GM20431 (cell line): Measurements from ENCODE around the gene CREB3L2.
"Not testable (repeated sequence)": the region's sequence is repeated elsewhere in the genome, so short reads cannot be mapped to it uniquely, and the experiment has no call there.

Source experiments
- in situ Hi-C: fragments of 300-500 bp; cut with MseI, MboI; formaldehyde crosslinking; loops from one replicate; pipeline ENCODE4 v1.15.0; 2020; ENCODE audit warnings: low sequenced_read_pairs; ENCODE audit not compliant: unreplicated experiment

The CREB3L2 gene

DNA sequence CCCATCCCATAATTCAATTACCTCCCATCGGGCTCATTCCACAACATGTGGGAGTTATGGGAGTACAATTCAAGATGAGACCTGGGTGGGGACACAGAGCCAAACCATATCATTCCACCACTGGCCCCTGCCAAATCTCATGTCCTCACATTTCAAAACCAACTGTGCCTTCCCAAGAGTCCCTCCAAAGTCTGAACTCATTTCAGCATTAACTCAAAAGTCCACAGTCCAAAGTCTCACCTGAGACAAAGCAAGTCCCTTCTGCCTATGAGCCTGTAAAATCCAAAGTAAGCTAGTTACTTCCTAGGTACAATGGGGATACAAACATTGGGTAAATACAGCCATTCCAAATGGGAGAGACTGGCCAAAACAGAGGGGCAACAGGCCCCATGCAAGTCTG lies 170.3 kb downstream of the CREB3L2 start:
- in situ Hi-C loops = not testable (repeated sequence)

DNA sequence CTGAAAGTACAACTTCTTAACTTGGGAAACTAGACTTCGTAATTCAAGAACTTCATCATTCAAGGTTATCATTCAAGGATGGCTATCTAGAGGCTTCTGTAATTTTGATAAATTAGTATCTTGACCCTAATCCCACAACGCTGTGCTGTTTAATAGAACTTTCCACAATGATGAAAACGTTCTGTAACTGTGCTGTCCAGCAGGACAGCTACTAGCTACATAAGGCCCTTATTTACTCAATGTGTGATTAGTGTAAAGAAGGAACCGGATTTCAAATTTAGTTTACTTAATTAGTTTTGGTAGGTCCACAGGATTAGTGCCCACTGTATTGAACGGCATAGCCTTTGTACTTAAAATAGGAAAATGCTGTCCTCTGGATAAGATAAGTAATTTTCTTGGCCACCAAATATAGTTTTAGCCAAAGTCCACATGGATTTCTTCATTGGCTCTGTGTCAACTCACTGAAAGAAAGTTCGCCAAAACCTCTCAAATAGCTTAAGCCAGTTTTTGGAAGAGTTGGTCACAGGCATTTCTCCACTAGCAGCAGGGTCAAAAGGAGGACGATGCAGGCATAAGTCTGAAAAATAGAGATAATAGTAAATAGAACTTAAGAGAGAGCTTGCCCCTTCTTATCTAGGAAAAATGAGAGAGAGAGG lies 172.4 kb downstream of the CREB3L2 start:
- in situ Hi-C loops = no loop called here

DNA sequence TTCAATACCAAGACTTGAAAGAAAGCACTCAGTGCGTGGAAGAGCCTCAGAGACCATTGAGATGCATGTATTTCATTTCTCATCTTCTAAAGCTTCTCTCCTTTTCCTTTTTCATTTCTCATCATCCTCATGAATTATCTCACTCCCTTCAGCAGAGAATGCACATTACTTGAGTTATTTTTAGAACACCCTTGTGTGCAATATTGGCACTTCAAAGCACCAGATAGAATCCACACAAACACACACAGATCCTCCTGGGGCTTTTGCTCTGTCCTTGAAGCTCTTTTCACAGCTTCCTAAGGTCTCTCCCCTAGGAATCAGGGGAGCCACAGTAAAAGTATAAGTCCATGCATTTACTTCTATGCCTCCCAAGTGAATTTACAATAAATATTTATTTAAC lies 173.4 kb downstream of the CREB3L2 start:
- in situ Hi-C loops = no loop called here

DNA sequence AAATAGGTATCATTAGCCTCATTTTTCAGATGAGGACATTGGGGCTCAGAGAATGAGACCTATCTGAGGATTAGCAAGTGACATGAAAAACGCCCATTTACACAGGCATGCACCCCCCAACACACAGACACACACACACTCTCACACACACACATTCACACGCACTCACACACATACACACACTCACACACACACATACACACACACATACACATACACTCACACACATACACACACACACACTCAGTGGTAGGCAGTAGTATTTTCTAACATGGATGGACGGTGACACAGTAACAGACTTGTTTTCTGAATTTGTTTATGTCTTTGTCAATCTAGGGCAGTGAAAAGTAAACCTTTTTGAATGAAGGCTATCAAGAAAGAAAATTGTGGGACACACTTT lies 176.4 kb downstream of the CREB3L2 start:
- in situ Hi-C loops = no loop called here
